Activated naive CD4-positive, alpha-beta T cell (primary cell): ENCODE data around the gene CUL5.
"Not testable (repeated sequence)": the region's sequence is repeated elsewhere in the genome, so short reads cannot be mapped to it uniquely, and the experiment has no call there.

Experiments
- DNase-seq, 4 experiments: peaks; one replicate each; lab custom pipeline; 2025; lab: John Stamatoyannopoulos, UW

Gene CUL5

DNA sequence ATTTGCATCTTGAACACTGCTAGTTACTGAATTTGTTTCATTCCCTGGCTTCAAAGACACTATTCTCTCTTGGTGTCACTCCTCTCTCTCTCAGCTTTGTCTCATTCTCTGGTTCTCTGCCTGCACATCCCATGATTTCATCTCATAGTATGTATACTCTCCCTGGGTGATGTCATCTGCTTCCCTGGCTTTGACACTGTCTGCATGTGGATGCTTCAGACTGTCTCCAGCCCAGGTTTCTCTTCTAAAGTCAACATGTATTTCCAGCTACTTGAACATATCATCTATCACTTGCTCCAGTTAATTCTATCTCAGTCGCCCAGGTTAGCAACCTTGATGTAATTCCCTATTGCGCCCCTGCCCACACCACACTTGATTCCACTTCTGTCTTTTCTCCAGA is 103.4 kb downstream of the CUL5 start:
- no peak for DNase-seq

DNA sequence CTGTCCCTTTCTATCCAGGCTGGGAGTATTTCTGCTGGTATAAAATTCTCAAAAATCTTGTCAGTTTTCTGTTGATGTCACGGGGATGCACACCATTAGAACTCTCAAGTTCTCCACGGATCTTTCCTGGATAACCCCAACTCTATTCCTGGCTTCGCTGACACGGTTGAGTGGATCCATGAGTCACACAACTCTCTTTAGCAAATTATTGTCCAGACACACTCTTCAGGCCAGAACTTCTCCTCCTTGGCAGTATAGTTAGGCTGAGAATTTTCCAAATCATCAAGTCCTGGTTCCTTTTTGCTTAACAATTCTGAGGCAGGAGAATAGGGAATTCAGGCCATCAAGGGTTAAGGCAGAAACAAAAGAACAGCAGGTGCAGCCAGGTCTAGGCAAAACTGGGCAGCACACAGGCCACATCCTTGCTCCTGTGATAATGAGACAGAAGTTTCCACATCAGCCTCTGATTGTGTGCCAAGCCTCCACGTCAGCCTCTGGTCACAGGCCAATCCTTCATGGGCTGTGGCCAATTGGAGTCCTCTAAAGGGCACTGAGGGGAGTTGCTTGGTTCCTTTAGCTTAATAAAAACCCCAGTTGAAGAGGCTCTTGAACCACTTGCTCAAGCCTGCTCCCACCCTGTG is 106.9 kb downstream of the CUL5 start:
- DNase-seq = no peak

DNA sequence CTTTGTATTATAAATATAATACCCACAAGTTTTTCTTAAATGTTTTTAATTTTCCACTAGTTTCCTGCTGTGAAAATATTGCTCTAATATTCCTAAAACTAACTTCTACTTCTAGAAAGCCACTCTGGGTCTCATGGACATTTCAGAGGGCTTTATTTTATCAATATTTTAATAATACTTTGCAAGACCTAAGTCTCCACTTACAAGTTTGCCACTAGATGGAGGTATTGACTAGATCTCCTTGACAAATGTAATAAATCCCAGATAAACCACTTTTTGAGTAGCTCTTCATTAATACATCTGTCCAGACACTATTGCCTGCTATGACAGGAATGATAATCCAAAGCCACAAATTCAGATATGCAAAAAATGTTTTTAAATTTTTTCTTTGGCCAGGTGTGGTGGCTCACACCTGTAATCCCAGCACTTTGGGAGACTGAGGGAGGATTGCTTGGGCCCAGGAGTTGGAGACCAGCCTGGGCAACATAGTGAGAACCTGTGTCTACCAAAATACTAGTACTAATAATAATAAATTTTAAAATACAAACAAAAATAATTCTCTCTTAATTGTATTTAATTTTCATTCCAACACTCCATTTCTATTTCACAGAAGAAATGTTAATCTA is 109.2 kb downstream of the CUL5 start:
- DNase-seq = no peak

DNA sequence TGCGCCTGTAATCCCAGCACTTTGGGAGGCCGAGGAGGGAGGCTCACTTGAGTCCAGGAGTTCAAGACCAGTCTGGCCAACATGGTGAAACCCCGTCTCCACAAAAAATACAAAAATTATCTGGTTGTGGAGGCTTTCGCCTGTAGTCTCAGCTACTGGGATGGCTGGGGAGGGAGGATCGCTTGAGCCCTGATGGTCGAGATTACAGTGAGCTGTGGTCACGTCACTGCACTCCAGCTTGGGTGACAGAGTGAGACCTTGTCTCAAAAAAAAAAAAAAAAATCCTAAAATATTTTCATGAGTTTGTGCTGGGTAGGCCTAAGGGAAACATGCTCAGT is 112.2 kb downstream of the CUL5 start:
- DNase-seq = not testable (repeated sequence)

DNA sequence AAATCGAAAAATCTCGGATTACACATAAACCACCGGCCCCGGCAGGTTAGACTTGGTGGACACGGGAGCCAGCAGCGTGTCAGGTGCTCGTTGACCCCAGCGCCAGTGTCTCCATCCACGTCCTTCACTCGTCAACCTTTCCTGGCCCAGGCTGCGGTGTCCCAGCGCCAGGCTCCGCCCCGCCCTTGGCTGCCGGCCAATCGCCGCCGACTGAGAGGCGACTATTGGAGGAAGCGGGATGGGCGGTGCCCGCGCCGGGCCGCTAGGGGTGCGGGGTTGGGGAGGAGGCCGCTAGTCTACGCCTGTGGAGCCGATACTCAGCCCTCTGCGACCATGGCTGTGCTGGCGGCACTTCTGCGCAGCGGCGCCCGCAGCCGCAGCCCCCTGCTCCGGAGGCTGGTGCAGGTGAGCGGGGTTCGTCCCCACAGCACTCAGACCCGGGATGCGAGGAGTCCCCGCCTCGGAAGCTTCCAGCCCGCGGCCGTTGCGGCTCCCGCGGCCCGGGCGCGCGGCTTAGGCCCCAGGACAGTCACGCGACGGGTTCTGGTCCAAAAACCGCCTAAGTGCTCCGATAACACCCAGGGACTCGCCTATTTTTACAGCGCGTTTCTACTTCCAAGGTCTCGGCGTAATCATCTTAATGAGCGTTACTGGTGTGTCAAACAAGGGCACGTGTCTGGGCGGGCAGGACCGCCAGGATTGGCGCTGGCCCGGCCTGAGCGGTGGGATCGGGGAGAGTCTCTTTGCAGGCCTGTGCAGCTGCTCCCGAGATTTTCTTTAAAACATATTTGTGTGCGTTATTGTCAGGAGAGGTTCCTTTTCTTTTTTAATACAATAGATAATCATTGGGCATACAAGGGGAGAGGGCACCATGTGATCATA is 112.8 kb downstream of the CUL5 start, which contains the start of gene ACAT1:
TSS of gene ACAT1 (plus strand) at position 294 of the 882 bp plus-strand sequence. CDS start at position 334, 40 bp downstream.
- DNase-seq = peak; percentile 85 to 98 (median 92)

DNA sequence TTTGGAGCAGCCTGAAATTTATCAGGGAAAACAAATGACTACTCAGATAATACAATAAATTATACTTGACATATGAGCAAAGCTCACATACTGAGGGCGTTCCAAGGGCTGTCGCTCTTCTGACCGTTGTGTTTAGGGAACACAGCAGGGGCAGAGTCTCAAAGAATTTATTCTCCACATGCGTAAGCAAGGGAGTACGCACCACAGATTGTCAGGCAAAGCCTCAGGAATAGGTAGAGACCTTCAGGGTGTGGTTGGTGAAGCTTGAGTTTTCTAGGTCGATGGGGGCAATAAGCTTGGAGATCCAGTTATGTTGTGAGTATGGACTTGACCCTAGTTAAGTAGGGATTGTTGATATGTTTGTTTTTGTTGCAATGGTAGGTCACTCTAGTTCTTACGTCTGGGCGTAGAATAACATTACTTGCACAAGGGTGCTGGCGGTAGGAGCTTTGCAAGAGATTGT is 113.5 kb downstream of the CUL5 start:
- no peak for DNase-seq

DNA sequence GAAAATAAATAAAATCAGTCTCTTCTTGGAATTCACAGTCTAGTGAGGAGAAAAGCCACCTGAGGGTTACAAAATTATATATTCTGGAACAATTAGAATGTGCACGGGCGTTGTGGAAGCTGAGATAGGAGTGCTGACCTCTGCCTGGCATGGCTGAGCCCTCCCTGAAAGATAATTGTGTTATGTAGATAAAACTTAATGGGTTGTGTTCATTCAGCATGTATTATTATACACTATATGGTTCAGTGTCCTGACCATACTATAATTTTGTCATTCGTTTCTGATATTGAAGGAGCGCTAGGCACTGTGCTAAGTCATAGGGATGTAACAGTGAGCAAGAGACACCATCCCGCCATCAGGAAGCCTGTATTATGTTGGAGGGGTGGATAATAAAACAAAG is 116.4 kb downstream of the CUL5 start:
- no peak for DNase-seq

DNA sequence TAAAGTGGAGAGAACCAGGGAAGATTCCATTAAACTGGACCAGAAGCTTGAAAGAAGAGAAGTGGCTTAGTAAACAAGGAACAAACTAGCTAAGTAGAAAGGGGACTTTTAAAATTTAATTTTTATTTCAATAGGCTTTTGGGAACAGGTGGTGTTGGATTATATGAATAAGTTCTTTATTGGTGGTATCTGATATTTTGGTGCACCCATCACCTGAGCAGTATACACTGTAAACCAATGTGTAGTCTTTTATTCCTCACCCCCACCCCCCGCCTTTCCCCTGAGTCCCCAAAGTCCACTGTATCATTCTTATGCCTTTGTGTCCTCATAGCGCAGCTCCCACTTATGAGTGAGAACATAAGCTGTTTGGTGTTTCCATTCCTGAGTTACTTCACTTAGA is 120.1 kb downstream of the CUL5 start:
- no peak for DNase-seq

DNA sequence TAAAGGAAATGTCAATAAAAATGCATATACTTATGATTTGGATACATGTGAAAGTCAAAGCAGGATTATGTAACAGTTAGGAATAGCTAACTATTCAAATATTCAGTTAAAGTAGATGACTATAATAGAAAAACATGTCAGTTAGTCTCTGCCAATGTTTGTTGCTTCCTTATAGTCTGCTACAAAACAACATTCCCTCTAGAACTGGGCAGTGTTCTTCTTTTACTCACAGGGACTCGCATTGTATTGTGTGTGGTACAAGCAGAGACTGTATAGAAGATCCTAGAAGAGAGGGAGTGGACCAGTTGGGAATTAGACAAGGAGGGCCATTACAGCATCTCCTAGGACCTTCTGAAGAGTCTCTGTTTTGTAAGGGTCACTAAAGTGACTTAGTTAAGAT is 123.3 kb downstream of the CUL5 start:
- no peak for DNase-seq

DNA sequence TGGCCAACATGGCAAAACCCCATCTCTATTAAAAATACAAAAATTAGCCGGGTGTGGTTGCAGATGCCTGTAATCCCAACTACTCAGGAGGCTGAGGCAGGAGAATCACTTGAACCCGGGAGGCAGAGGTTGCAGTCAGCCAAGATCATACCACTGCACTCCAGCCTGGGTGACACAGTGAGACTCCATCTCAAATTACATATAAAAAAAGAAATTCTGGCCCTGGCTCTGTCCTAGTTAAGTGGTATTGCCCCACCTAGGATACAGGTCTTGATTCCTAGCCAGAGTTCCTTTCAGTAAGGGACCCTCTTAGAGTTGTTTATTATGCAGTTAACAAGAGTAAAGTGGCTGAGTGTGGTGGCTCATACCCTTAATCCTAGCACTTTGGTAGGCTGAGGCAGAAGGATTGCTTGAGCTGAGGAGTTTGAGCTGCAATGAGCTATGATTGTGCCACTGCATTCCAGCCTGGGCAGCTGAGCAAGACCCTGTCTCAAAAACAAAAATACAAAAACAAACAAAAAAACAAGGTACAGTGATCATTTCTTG is 124.4 kb downstream of the CUL5 start:
- not testable (repeated sequence) for DNase-seq

DNA sequence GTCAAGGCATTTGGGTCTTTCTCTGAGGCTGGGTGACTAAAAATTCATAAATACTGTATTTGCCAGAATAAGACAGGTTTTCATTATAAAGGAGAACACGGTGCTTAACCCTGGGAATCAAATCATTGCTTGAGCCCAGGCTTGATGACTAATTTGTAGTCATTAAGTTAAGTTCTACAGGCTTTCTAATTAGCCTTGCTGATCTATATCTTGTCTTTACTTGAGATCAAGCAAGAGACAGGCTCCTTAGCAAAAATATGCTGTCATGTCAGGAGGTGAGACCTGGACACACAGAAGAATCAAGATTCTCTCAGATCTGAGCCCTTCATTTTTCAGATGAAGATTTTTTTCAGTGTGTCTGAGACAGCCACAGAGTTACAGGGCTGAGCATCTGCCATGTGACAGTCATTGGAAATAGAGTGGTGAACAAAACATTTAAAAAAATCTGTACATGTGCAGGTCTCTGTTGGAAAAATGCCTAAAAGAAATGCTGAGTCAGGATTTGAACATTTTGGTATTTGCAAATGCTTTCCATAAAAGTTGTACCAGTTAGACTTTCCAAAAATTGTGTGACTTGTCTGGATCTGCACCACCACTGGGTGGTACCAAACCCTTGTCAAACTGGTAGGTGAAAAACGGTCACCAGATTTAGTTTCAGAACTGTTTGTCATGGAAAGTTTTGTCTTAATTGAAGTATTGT is 127.3 kb downstream of the CUL5 start:
- DNase-seq = no peak

DNA sequence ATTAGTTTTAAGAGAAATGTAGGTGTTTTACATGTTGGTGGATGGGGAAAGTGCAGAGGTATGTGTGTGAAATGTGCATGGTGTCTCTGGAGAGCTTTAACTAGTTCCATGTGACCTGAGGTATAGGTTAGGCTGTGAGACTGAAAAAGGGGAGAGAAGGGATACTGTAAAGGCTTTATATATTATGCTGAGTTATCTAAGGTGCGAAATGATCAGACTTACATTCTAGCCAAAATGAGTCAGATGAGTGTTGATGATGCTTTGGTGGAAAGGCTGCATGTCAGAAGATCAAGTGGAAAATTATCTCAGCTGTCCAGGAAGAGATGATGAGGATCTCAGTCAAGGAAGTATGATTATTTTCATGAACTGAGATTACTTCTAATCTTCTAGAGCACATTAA is 128.5 kb downstream of the CUL5 start:
- no peak for DNase-seq

DNA sequence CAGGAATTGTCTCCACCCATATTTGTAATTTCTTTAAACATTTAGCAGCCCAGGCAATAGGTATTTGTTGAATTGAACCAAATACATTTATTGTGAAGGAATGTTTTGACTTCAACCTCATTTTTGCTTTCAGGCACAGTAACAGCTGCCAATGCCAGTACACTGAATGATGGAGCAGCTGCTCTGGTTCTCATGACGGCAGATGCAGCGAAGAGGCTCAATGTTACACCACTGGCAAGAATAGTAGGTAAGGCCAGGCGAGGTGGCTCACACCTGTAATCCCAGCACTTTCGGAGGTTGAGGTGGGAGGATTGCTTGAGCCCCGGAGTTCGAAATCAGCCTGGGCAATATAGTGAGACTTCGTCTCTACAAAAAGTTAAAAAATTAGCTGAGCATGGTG is 133.6 kb downstream of the CUL5 start:
- DNase-seq = no peak

DNA sequence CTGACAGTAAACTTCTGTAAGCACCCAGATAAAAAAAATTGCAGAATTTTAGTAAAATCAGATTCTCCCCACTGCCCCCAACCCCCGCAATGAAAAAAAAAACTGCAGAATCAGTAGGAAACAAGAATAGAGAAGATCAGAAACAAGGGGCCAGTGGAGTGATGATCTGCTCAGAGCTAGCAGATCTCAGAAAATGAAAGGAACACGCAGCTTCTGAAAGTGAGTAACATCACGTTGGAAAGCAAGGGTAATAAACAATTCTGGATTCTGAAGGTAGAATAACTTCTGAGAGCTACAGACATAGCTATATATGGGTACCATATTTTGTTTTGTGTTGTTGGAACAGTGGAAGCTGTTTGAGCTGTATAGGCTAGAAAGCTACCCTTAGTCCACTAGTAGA is 135.9 kb downstream of the CUL5 start:
- DNase-seq = no peak

DNA sequence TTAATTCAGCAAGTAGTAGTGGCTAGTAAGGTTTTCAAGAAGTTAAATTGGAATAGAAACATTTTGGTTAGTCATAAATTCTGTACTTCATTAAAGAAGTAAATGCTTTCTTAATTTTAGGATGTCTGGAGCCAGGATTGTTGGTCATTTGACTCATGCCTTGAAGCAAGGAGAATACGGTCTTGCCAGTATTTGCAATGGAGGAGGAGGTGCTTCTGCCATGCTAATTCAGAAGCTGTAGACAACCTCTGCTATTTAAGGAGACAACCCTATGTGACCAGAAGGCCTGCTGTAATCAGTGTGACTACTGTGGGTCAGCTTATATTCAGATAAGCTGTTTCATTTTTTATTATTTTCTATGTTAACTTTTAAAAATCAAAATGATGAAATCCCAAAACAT is 138.5 kb downstream of the CUL5 start:
- DNase-seq = no peak

DNA sequence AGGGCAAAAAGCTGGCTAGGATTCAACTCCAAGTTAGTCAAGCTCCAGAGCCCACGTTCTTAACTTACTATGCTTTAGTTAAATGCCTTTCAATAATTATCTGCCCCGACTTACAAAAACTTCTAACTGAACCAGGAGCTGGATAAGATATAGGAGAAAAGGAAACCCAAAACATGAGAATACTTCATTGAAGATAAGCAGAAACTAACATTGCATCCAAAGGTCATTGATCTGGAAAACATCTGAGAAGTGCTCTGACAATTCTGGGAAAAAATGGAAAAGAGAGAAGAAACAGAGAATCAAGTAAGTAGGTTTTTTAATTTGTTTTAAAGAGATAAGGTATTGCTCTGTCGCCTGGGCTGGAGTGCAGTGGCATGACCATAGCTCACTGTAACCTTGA is 139.9 kb downstream of the CUL5 start:
- no peak for DNase-seq

DNA sequence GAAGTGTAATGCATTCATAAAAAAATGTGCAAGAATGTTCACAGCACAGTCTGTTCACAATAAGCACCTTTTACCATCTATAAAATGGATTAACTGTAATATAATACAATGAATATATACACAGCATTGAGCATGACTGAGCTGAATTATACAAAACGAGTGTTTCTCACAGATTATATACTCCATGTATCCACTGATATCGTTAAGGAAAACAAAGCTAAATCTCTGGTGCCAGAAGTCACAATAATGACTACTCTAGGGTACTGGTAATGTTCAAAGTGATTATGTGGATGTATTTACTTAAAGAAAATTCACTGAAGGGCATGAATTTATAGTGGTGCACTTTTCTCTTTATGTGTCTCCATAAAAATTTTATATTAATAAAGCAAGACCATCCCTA is 145.9 kb downstream of the CUL5 start:
- no peak for DNase-seq
